Measurements from ENCODE around the gene TMPRSS11E.
"Not testable (repeated sequence)": the region's sequence is repeated elsewhere in the genome, so short reads cannot be mapped to it uniquely, and the experiment has no call there.

The TMPRSS11E gene

DNA sequence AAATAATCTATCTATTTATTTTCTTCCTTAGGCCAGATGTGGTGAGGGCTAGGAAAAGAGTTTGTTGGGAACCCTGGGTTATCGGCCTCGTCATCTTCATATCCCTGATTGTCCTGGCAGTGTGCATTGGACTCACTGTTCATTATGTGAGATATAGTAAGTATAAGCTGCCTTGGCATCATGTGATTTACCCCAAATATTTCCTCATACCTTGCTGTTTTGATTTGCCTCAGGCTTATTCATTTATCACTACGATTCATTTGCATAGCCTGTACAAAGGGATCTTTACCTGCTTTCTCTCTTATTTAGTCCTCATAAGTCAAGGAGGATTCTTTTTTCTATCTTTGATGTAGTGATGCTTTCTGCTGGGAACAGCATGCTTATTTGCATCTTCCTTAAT is 14.5 kb downstream of the TMPRSS11E start:
- DNase-seq (ENCODE audit: low read depth in 4 of 4, low spot score in 1 of 4), result no peak

GRCh38 chr4:68462691-68463090 is 15.4 kb downstream of the TMPRSS11E start:
- DNase-seq (ENCODE audit: low read depth in 4 of 4, low spot score in 1 of 4), result no peak

- no peak for DNase-seq (ENCODE audit: low read depth in 4 of 4, low spot score in 1 of 4)
These were observed 16.5 kb downstream of the TMPRSS11E start for GRCh38 chr4:68463796-68464195.

DNA sequence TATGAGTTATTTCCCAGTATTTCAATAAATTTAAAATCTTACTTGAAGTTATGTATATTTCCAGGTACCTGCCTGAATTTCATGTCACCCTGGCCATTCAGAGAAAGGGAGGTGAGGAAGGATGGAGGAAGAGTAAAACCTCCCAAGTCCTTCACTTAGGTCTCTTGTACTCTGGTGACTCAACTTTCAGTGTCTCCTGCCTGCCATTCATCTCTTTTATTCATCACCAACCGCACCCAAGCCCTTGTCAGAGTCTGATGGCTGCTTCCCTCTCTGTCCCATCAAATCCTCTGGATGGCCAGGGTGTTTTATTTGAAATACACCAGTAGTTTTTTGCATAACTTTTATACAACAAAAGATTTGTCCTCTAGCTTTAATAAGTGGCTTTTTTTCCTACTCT is 17.8 kb downstream of the TMPRSS11E start:
- DNase-seq (ENCODE audit: low read depth in 4 of 4, low spot score in 1 of 4), result no peak

DNA sequence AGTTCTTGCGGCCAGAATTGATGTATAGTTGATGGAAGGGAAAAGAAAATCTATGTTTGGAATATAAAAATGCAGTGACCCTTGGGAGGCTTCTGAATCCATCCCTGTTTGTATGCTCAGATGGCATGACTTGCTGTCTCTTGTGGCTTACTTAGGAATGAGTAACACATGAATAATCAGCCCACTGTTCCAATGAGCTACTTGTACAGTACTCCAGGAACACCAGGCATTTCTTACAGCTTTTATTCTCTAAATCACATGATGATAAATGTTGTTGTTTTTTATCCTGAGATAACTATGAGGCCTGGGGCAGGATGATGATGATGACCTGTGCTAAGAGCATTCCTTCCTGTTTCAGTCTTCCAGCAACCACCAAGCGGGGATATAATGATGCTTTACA is 18.9 kb downstream of the TMPRSS11E start:
- DNase-seq (ENCODE audit: low read depth in 4 of 4, low spot score in 1 of 4), result no peak

DNA sequence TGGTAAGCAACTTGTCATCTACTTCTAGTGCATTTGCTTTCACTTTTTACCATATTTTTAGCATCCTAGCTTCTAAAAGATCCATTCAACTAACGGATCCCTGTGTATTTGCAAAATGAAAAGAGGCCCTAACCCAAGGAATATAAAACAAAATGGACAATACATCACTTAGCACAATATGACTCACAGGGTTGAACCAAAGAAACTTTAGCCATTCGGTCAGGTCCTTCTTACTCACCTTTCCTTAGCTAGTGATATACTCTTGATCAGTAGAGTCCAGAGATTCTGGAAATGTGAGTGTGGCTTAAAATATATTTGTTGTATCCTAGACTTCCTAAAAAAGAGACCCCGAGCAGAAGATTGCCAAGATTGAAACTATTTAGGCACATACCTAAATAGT is 19.5 kb downstream of the TMPRSS11E start:
- no peak for DNase-seq (ENCODE audit: low read depth in 4 of 4, low spot score in 1 of 4)

DNA sequence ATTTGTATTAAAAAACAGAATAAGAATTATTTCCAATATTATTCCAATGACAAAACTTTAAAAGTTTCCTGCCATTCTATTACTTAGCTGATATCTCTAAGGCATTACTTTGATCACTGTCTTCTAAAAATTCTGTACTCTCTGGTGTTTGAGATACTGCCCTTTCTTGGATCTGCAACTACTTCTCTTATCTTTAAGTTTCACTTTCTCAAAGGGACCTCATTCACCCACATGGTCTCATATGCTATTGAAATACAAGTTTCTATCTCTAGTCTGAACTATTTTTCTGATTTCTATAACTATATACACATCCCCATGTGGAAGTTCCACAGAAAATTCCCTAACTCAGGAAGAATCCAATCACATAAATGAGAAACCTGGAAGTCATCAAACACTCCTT is 22.2 kb downstream of the TMPRSS11E start:
- no peak for DNase-seq (ENCODE audit: low read depth in 4 of 4, low spot score in 1 of 4)

DNA sequence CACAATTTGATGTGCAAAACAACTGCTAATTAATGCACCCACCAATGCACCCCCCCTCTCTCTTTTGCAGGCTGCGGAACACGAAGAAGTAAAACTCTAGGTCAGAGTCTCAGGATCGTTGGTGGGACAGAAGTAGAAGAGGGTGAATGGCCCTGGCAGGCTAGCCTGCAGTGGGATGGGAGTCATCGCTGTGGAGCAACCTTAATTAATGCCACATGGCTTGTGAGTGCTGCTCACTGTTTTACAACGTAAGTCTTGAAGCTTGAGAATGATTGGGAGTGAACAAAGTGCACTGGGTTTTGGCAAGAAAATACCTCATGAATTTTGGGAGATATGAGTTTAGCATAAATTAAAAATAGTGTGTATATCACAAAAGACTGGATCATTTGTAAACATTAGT is 28.9 kb downstream of the TMPRSS11E start:
- no peak for DNase-seq (ENCODE audit: low read depth in 4 of 4, low spot score in 1 of 4)

DNA sequence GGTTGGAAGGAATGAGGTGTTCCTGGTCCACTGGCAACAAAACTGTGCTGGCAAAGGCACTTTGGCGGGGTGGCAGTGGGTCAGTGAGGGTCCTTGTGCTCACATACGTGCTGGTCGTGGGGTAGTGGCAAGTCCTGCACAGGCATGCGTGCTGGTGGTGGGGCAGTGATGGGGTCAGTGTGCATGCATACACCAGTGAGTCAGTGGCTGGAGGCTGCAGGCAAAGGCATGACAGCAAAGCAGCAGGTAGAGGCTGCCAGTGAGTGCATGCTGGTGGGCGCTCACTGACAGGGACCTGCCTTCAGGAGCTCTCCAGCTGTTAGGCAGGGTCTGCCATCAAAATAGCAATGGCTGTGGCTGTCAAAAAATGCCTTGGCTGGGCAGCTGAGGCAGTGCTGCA is 42.1 kb downstream of the TMPRSS11E start:
- DNase-seq (ENCODE audit: low read depth in 4 of 4, low spot score in 1 of 4), result no peak

GRCh38 chr4:68490826-68491457 is 43.7 kb downstream of the TMPRSS11E start:
- DNase-seq (ENCODE audit: low read depth in 4 of 4, low spot score in 1 of 4), result no peak

DNA sequence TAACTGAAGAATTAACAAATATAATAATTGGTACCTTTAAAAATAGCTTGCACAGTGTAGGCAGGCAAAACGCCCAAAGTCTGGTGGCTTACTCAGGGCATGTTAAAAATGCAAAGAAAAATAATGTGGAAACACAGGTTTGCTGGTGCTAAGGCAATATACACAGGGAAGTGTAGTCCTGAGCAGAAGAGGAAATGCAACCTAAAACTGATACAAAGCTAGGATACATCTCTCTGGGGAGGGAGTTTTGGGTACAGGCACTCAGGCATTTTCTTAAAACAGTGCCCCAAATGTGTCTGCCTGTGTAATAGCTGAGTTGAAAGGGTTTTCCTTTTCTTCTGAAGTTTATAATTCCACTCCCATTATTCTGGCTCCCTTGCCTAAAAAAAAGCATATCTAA is 47.4 kb downstream of the TMPRSS11E start:
- no peak for DNase-seq (ENCODE audit: low read depth in 4 of 4, low spot score in 1 of 4)

DNA sequence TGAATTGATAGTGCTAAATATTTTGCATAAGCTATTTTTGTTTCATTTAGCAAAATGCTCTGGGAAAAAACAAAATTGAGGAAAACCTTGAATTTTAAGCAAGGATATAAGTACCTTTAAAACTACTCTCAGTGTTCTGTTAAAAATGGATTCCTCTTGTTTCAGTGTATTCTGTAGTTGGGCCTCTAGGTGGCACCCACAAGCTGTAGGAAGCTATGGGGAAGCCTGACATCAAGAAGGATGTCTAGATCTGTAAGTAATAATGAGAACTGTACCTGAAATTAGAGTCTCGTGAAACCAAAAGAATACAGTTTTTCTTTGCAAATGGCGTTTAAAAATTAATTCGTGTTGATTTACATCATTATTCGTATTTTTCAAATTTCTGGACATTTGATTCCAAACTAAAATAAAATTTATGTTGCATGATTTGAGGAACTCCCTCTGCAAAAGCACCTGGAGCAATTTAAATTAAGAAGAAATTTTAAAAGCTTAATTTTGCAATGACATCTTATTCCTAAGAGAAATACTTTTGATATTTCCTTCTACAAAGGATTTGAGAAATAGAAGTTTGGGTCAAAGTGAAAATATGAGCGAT is 51.2 kb downstream of the TMPRSS11E start:
- DNase-seq (ENCODE audit: low read depth in 4 of 4, low spot score in 1 of 4), result peak; percentile 15 to 28 (median 23)

- DNase-seq (ENCODE audit: low read depth in 4 of 4, low spot score in 1 of 4), result no peak
These were observed 51.8 kb downstream of the TMPRSS11E start for GRCh38 chr4:68499021-68499420.

DNA sequence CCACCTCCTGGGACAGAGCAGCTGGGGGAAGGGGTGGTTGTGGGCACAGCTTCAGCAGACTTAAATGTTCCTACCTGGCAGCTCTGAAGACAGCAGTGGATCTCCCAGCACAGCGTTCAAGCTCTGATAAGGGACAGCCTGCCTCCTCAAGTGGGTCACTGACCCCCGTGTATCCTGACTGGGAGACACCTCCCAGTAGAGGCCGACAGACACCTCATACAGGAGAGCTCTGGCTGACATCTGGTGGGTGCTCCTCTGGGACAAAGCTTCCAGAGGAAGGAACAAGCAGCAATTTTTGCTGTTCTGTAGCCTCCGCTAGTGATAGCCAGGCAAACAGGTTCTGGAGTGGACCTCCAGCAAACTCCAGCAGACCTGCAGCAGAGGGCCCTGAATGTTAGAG is 56.2 kb downstream of the TMPRSS11E start:
- DNase-seq (ENCODE audit: low read depth in 4 of 4, low spot score in 1 of 4), result not testable (repeated sequence)

GRCh38 chr4:68504836-68505235 is 57.6 kb downstream of the TMPRSS11E start:
- not testable (repeated sequence) for DNase-seq (ENCODE audit: low read depth in 4 of 4, low spot score in 1 of 4)

DNA sequence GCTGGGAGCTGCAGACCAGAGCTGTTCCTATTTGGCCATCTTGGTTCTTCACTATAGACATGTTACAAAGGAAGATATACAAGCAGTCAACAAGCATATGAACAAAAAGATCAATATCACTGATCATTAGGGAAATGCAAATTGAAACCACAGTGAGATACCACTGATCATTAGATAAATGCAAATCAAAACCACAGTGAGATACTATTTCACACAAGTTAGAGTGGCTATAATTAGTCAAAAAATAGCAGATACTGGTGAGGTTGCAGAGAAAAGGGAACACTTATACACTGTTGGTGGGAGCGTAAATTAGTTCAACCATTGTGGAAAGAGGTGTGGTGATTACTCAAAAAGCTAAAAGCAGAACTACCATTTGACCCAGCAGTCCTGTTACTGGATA is 58.2 kb downstream of the TMPRSS11E start:
- DNase-seq (ENCODE audit: low read depth in 4 of 4, low spot score in 1 of 4), result not testable (repeated sequence)

DNA sequence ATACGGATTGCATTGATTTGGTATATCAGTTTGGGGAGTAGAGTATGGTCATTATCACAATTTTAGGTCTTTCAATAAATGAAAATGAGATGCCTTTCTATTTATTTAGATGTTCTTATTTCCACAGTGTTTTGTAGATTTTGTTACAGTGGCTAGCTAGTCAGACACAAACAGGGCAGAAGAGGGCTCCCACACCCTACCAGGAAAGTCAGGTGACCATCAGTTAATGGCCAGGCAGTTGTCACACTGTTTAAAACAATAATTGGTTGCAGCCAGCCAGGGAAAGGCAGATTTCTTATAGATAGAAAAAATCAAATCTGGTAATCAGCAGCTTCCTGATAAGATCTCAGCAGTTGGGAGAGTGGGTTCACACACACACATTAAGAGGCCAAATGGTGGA is 71.6 kb downstream of the TMPRSS11E start:
- no peak for DNase-seq (ENCODE audit: low read depth in 4 of 4, low spot score in 1 of 4)

DNA sequence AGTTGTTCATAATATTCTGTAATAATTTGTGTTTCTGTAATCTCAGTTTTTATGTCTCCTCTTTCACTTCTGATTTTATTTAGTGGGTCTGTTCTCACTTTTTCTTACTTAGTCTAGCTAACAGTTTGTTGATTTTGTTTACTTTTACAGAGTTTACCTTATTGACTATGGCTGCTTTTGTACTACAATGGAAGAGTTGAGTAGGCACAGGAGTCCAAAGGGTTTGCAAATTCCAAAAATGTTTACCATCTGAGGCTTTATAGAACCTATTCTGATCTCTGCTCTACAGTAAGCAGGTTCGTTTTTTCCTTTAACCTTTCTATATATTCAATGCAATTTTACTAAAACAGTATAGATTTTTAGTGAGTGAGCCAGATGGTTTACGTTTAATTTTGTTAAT is 73.7 kb downstream of the TMPRSS11E start:
- DNase-seq (ENCODE audit: low read depth in 4 of 4, low spot score in 1 of 4), result no peak

- DNase-seq (ENCODE audit: low read depth in 4 of 4, low spot score in 1 of 4), result not testable (repeated sequence)
These were observed 75.0 kb downstream of the TMPRSS11E start for GRCh38 chr4:68522232-68522631.

DNA sequence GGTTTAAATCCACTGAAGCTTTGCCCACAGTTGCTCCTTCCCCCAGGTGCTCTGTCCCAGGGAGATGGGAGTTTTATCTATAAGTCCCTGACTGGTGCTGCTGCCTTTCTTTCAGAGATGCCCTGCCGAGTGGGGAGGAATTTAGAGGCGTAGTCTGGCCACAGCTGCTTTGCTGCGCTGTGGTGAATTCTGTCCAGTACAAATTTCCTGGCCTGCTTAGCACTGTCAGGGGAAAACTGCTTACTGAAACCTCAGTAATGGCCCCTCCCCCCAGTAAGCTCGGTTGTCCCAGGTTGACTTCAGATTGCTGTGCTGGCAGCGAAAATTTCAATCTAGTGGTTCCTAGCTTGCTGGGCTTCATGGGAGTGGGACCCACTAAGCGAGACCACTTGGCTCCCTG is 88.7 kb downstream of the TMPRSS11E start:
- no peak for DNase-seq (ENCODE audit: low read depth in 4 of 4, low spot score in 1 of 4)

DNA sequence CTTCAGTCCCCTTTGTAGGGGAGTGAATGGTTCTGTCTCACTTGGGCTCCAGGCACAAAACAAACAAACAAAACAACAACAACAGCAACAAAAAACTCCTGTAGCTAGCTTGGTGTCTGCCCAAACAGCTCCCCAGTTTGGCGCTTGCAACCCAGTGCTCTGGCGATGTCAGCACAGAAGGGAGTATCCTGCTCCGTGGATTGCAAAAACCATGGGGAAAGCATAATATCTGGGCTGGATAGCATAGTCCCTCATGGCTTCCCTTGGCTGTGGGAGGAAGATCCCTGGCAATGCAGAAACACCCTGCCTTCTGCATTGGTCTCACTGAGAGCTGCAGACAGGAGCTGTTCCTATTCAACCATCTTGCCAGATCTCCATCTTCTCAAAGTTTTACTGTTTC is 89.1 kb downstream of the TMPRSS11E start:
- DNase-seq (ENCODE audit: low read depth in 4 of 4, low spot score in 1 of 4), result no peak

GRCh38 chr4:68542742-68543141 is 95.5 kb downstream of the TMPRSS11E start:
- DNase-seq (ENCODE audit: low read depth in 4 of 4, low spot score in 1 of 4), result not testable (repeated sequence)
